Heart right ventricle (tissue), 16 donors: Measurements from ENCODE around the gene ST8SIA6. TPM values are rescaled to one million over a fixed set of nuclear protein-coding genes. Genes with fewer than 3 reads are reported as not detected.
A peak's percentile ranks its signal among the peaks of the same experiment; 100 is the strongest.

Experiments
- ATAC-seq, 8 donors: fragments of 200-7000 bp; cut with Tn5 transposase; one replicate each; pipeline ENCODE4 v1.9.1; 2020; ENCODE audit warnings: mild to moderate bottlenecking in 8 of 8, moderate library complexity in 8 of 8, moderate number of reproducible peaks in 1 of 8
- DNase-seq, 2 donors: peaks; one replicate each; pipeline ENCODE4 v3.0.0-alpha.2; 2020
- H3K27ac ChIP-seq, 10 donors: fragments of 200-600 bp; sonication (generic) in 2 of 10; one replicate each; pipeline versions ENCODE4 v1.5.0 to v1.8.0; 2020 to 2022; ENCODE audit warnings: mild to moderate bottlenecking in 3 of 10
- H3K27me3 ChIP-seq, 7 donors: fragments of 200-600 bp; one replicate each; pipeline ENCODE4 v1.8.0; 2021 to 2022; ENCODE audit warnings: mild to moderate bottlenecking in 2 of 7
- H3K36me3 ChIP-seq, 9 donors: fragments of 200-600 bp; sonication (generic) in 1 of 9; one replicate each; pipeline versions ENCODE4 v1.5.0 to v1.8.0; 2020 to 2022; ENCODE audit warnings: mild to moderate bottlenecking in 2 of 9
- H3K4me1 ChIP-seq, 9 donors: fragments of 200-600 bp; sonication (generic) in 1 of 9; one replicate each; pipeline versions ENCODE4 v1.5.0 to v1.8.0; 2020 to 2022; ENCODE audit warnings: mild to moderate bottlenecking in 4 of 9
- H3K4me3 ChIP-seq, 10 donors: fragments of 200-600 bp; sonication (generic) in 2 of 10; one replicate each; pipeline versions ENCODE4 v1.5.0 to v1.8.0; 2020 to 2022; ENCODE audit warnings: mild to moderate bottlenecking in 7 of 10, moderate library complexity in 2 of 10
- H3K9me3 ChIP-seq, 11 donors: fragments of 200-600 bp in 10 of 11; sonication (generic) in 2 of 11; one replicate each; pipeline versions ENCODE4 v1.5.0 to v1.8.0; 2013 to 2022; ENCODE audit warnings: mild to moderate bottlenecking in 2 of 11, control low read depth in 1 of 11, moderate library complexity in 1 of 11
- CTCF ChIP-seq, 9 donors: fragments of 200-600 bp; sonication (generic) in 2 of 9; IDR thresholded peaks; one replicate each; pipeline versions ENCODE4 v1.5.0 to v1.8.0; 2021 to 2022; ENCODE audit warnings: antibody characterized with exemption in 9 of 9, mild to moderate bottlenecking in 5 of 9, moderate library complexity in 1 of 9
- WGBS, 2 donors: extraction: QIAGEN DNeasy Blood & Tissue Kit; methylation state at CpG; one replicate each; pipeline ENCODE4 v1.1.7; 2013; ENCODE audit warnings: inconsistent platforms in 1 of 2; 5-methylcytosine and 5-hydroxymethylcytosine counted together
- intact Hi-C, 10 donors: fragments of 100-400 bp; cut with DNase I; formaldehyde crosslinking; loops; one replicate each; pipeline versions ENCODE4 v1.11.1 to v1.14.2; 2022
- polyA plus RNA-seq, 2 donors: library from polyadenylated mRNA; stranded (reverse); fragments of 200-250 nt; gene quantifications; one replicate each; pipeline ENCODE4 v1.2.3, GENCODE V29; 2013
- total RNA-seq, 10 donors: library from RNA; stranded (reverse); fragmentation: NEBNext Ultra II Directional in 3 of 10; extraction: Animal tissue kit (Norgen Biotek cat#: 25700) in 3 of 10; gene quantifications; one replicate each; pipeline versions ENCODE4 v1.2.1 to v1.2.4, GENCODE V29; 2021 to 2023
- donor health status: Arrhythmogenic right ventricular cardiomyopathy.
- donor health status: ischemic (EF 13 %, LVEDD 7.1; RV severe dilation, severe dysfunction).
- donor health status: healthy with polysubstance abuse.
- donor health status: DM: no; HTN: yes; CAD: no.
- donor health status: DM: no; HTN: no; CAD: no.
- donor health status: ischemic (EF 25% LVEDD 6.9; RV normal size, moderate dysfunction).
- donor health status: ischemic (EF 25% LVEDD 5.7; RV mildly dilated, moderate dysfunction).
- donor health status: healthy.
- donor health status: DM: yes; HTN: yes; CAD: no.
- donor health status: Ischemic cardiomyopathy.
- donor health status: ischemic (EF 35%, LVEDD 5.7; RV mildly dilated, moderate dysfunction).
- donor health status: nonischemic (EF 11% LVEDD 7.7; RV severe dilation, severe dysfunction).
- donor health status: DM: yes; HTN: yes; CAD: no.
- donor health status: PGD.
- donor health status: ischemic (EF 29% LVEDD 5.4; RV normal size, mild dysfunction).
- donor health status: nonischemic (EF 23%, LVEDD 6.1; RV moderate dilation, normal function).

ST8SIA6 gene
- total and polyA plus RNA-seq, 12 donors = 1.8 to 12.8 (median 8.1) TPM

- DNase-seq (no peak), ATAC-seq (no peak)
- Histone ChIP-seq H3K4me3 (peak overlapping the region in 6 of 10 donors; percentile 27 to 39 (median 30)), H3K27me3 (no peaks in the 10 kb centered on the region), H3K36me3 (no peaks in the 10 kb centered on the region), H3K27ac (peak overlapping the region in 8 of 10 donors; percentile 3 to 80 (median 47)), H3K9me3 (peaks cover 0 to 3% (median 0%) of the 10 kb centered on the region in 11 donors), H3K4me1 (peaks cover 0 to 23% (median 7%) of the 10 kb centered on the region in 9 donors)
- WGBS, 2 donors = 44 to 51% methylated on average over 4 of the region's 4 CpGs
- TF ChIP-seq CTCF (IDR thresholded peaks at IDR 0.05) = no peak
- intact Hi-C loops = loop anchor here in 1 of 10 donors (10.0 kb wide), 1 partner anchor 77 kb away; no protein-coding TSS in a partner anchor
Measured at GRCh38 chr10:17348011-17348500, 106.3 kb downstream of the ST8SIA6 start.

- ATAC-seq (no peak), DNase-seq (no peak)
- no peaks in the 10 kb centered on the region for H3K27me3 ChIP-seq
- H3K4me1 ChIP-seq = peaks cover 0 to 15% (median 3%) of the 10 kb centered on the region in 9 donors
- H3K4me3 ChIP-seq = no peak overlapping the region
- H3K27ac ChIP-seq = no peak overlapping the region
- 72 to 76% methylated on average over 4 of the region's 4 CpGs for WGBS, 2 donors
- TF ChIP-seq CTCF (IDR thresholded peaks at IDR 0.05) = no peak
- H3K36me3 ChIP-seq = no peaks in the 10 kb centered on the region
- intact Hi-C loops = loop anchor here in 1 of 10 donors (10.0 kb wide), 1 partner anchor 81 kb away; no protein-coding TSS in a partner anchor
- H3K9me3 ChIP-seq = peaks cover 0 to 20% (median 2%) of the 10 kb centered on the region in 11 donors
Measured at GRCh38 chr10:17344206-17344605, 110.2 kb downstream of the ST8SIA6 start.

GRCh38 chr10:17343118-17343517 is 111.3 kb downstream of the ST8SIA6 start:
- no peak for TF ChIP-seq CTCF (IDR thresholded peaks at IDR 0.05)

GRCh38 chr10:17340144-17340829 is 114.1 kb downstream of the ST8SIA6 start:
- TF ChIP-seq CTCF (IDR thresholded peaks at IDR 0.05) = no peak
- WGBS, 2 donors = 81 to 86% methylated on average over 13 of the region's 13 CpGs
- Histone ChIP-seq H3K9me3 (peaks cover 0 to 20% (median 2%) of the 10 kb centered on the region in 11 donors), H3K27me3 (no peaks in the 10 kb centered on the region), H3K4me1 (no peaks in the 10 kb centered on the region), H3K4me3 (no peak overlapping the region), H3K27ac (no peak overlapping the region), H3K36me3 (peaks cover 0 to 5% (median 0%) of the 10 kb centered on the region in 9 donors)
- intact Hi-C loops = loop anchor here in 1 of 10 donors (10.0 kb wide), 1 partner anchor 85 kb away; no protein-coding TSS in a partner anchor
- DNase-seq (no peak), ATAC-seq (no peak)

More at GRCh38 chr10:17343118-17343517, 111.3 kb downstream of the ST8SIA6 start:
- peaks cover 0 to 20% (median 2%) of the 10 kb centered on the region in 11 donors for H3K9me3 ChIP-seq
- DNase-seq = no peak
- ATAC-seq = no peak
- no peak overlapping the region for H3K27ac ChIP-seq
- intact Hi-C loops = loop anchor here in 1 of 10 donors (10.0 kb wide), 1 partner anchor 82 kb away; no protein-coding TSS in a partner anchor
- H3K27me3 ChIP-seq = no peaks in the 10 kb centered on the region
- H3K4me3 ChIP-seq = no peak overlapping the region
- peaks cover 0 to 6% (median 2%) of the 10 kb centered on the region in 9 donors for H3K4me1 ChIP-seq
- WGBS, 2 donors = 81 to 82% methylated on average over 3 of the region's 3 CpGs
- peaks cover 0 to 5% (median 0%) of the 10 kb centered on the region in 9 donors for H3K36me3 ChIP-seq
